ENCODE results near the gene MFRP. TPM values are rescaled to one million over a fixed set of nuclear protein-coding genes. Genes with fewer than 3 reads are reported as not detected.
A peak's percentile ranks its signal among the peaks of the same experiment; 100 is the strongest.

MFRP gene
- total RNA-seq, 3 donors from 2014 or later (not counting 1 experiment from before 2014, with no cell fraction given): not detected

- Histone ChIP-seq H3K9me3 (ENCODE audit: control insufficient read depth, insufficient read depth, low read length) (no peaks in the 10 kb centered on the region), H3K4me1 (ENCODE audit: control insufficient read depth, insufficient read depth, low read length) (peaks cover 44% of the 10 kb centered on the region), H3K36me3 (ENCODE audit: control insufficient read depth, insufficient read depth, low read length) (no peaks in the 10 kb centered on the region), H3K27ac (ENCODE audit: low read length) (peak overlapping the region; percentile 42), H3K4me3 (ENCODE audit: low read length) (no peak overlapping the region), H3K27me3 (ENCODE audit: control insufficient read depth, insufficient read depth, low read length) (peaks cover 31% of the 10 kb centered on the region)
- H3K9me3 Mint-ChIP-seq: no peaks in the 10 kb centered on the region
- H3K27me3 Mint-ChIP-seq (ENCODE audit: low read depth in 2 of 2): peaks cover 20 to 27% of the 10 kb centered on the region in 2 donors
- peak overlapping the region; percentile 50 for H3K4me3 Mint-ChIP-seq
- peak in 1 of 2 donors; percentile 67 for DNase-seq
- WGBS (ENCODE audit: insufficient coverage): 79% methylated on average over 21 of the region's 22 CpGs
- no peak for TF ChIP-seq CTCF (IDR thresholded peaks at IDR 0.05)
- peak overlapping the region in 1 of 2 donors; percentile 15 for H3K27ac Mint-ChIP-seq
- H3K4me1 Mint-ChIP-seq: peaks cover 0 to 39% of the 10 kb centered on the region in 2 donors
- intact Hi-C loops (cut with micrococcal nuclease): no loop called here
- ATAC-seq: peak in 1 of 3 donors; percentile 14
- no peaks in the 10 kb centered on the region for H3K36me3 Mint-ChIP-seq
Observed at GRCh38 chr11:119318240-119319135, 28.0 kb downstream of the MFRP start.

GRCh38 chr11:119317592-119318239, 28.8 kb downstream of the MFRP start:
- H3K36me3 Mint-ChIP-seq: no peaks in the 10 kb centered on the region
- DNase-seq (no peak), ATAC-seq (no peak)
- intact Hi-C loops (cut with micrococcal nuclease): no loop called here
- H3K4me1 Mint-ChIP-seq: peaks cover 0 to 35% of the 10 kb centered on the region in 2 donors
- 83% methylated on average over 13 of the region's 14 CpGs for WGBS (ENCODE audit: insufficient coverage)
- no peaks in the 10 kb centered on the region for H3K9me3 Mint-ChIP-seq
- H3K27me3 ChIP-seq (ENCODE audit: control insufficient read depth, insufficient read depth, low read length): peaks cover 31% of the 10 kb centered on the region
- peaks cover 18 to 27% of the 10 kb centered on the region in 2 donors for H3K27me3 Mint-ChIP-seq (ENCODE audit: low read depth in 2 of 2)
- peaks cover 44% of the 10 kb centered on the region for H3K4me1 ChIP-seq (ENCODE audit: control insufficient read depth, insufficient read depth, low read length)
- no peak overlapping the region for H3K4me3 ChIP-seq (ENCODE audit: low read length)
- TF ChIP-seq CTCF (IDR thresholded peaks at IDR 0.05): no peak
- no peaks in the 10 kb centered on the region for H3K9me3 ChIP-seq (ENCODE audit: control insufficient read depth, insufficient read depth, low read length)
- no peaks in the 10 kb centered on the region for H3K36me3 ChIP-seq (ENCODE audit: control insufficient read depth, insufficient read depth, low read length)
- no peak overlapping the region for H3K27ac ChIP-seq (ENCODE audit: low read length)
- H3K27ac Mint-ChIP-seq: no peak overlapping the region
- no peak overlapping the region for H3K4me3 Mint-ChIP-seq

- Histone ChIP-seq H3K4me1 (ENCODE audit: control insufficient read depth, insufficient read depth, low read length) (peaks cover 42% of the 10 kb centered on the region), H3K27me3 (ENCODE audit: control insufficient read depth, insufficient read depth, low read length) (peaks cover 31% of the 10 kb centered on the region), H3K36me3 (ENCODE audit: control insufficient read depth, insufficient read depth, low read length) (no peaks in the 10 kb centered on the region), H3K4me3 (ENCODE audit: low read length) (peak within 1 kb of the TSS; percentile 4), H3K9me3 (ENCODE audit: control insufficient read depth, insufficient read depth, low read length) (no peaks in the 10 kb centered on the region), H3K27ac (ENCODE audit: low read length) (no peak within 1 kb of the TSS)
- peaks cover 0 to 30% of the 10 kb centered on the region in 2 donors for H3K4me1 Mint-ChIP-seq
- WGBS (ENCODE audit: insufficient coverage): 3% methylated on average over 74 of the region's 74 CpGs
- no peak within 1 kb of the TSS for H3K27ac Mint-ChIP-seq
- no peaks in the 10 kb centered on the region for H3K36me3 Mint-ChIP-seq
- no peak within 1 kb of the TSS for H3K4me3 Mint-ChIP-seq
- no peaks in the 10 kb centered on the region for H3K9me3 Mint-ChIP-seq
- DNase-seq: peak in 1 of 2 donors; percentile 52
- intact Hi-C loops (cut with micrococcal nuclease): no loop called here
- TF ChIP-seq CTCF (IDR thresholded peaks at IDR 0.05): no peak
- ATAC-seq: no peak
- H3K27me3 Mint-ChIP-seq (ENCODE audit: low read depth in 2 of 2): peaks cover 18 to 27% of the 10 kb centered on the region in 2 donors
Observed at GRCh38 chr11:119316729-119317591, 29.5 kb downstream of the MFRP start, which contains the start of gene MCAM. TSS of gene MCAM (minus strand) at chr11:119317130. CDS start at chr11:119317101, 29 bp downstream.

Measured in natural killer cell (primary cell).